Ishikawa (cell line): ENCODE measurements around the gene SERGEF.

Experiments used
- CEBPB ChIP-seq: IDR thresholded peaks from 2 replicates; pipeline ENCODE4 v1.6.1; 2012
- CREB1 ChIP-seq: IDR thresholded peaks from 2 replicates; pipeline ENCODE4 v1.6.1; 2012; ENCODE audit warnings: low read depth
- EP300 ChIP-seq: IDR thresholded peaks from 2 replicates; pipeline ENCODE4 v1.6.1; 2012; ENCODE audit warnings: borderline replicate concordance
- FOXM1 ChIP-seq: IDR thresholded peaks from 2 replicates; pipeline ENCODE4 v1.6.1; 2012; ENCODE audit warnings: low read depth, borderline replicate concordance
- NFIC ChIP-seq: IDR thresholded peaks from 2 replicates; pipeline ENCODE4 v1.6.1; 2012
- RAD21 ChIP-seq: IDR thresholded peaks from 2 replicates; pipeline ENCODE4 v1.6.1; 2012; ENCODE audit warnings: low read depth
- REST ChIP-seq: IDR thresholded peaks from 2 replicates; pipeline ENCODE4 v1.6.1; 2012; ENCODE audit warnings: low read depth, mild to moderate bottlenecking
- TAF1 ChIP-seq: IDR thresholded peaks from 2 replicates; pipeline ENCODE4 v1.6.1; 2012; ENCODE audit warnings: low read depth, mild to moderate bottlenecking
- TCF12 ChIP-seq: IDR thresholded peaks from 2 replicates; pipeline ENCODE4 v1.6.1; 2012; ENCODE audit warnings: low read depth
- USF1 ChIP-seq: IDR thresholded peaks from 2 replicates; pipeline ENCODE4 v1.6.1; 2012
- YY1 ChIP-seq: IDR thresholded peaks from 2 replicates; pipeline ENCODE4 v1.6.1; 2012; ENCODE audit warnings: low read depth
- ZBTB7A ChIP-seq: IDR thresholded peaks from 2 replicates; pipeline ENCODE4 v1.6.1; 2012; ENCODE audit warnings: low read depth

GRCh38 chr11:17810746-17811145 is 202.1 kb downstream of the SERGEF start:
- TF ChIP-seq FOXM1, result no peak
- TF ChIP-seq EP300, result no peak
- no peak for TF ChIP-seq RAD21
- TF ChIP-seq YY1, result no peak
- TF ChIP-seq CREB1, result no peak
- TF ChIP-seq ZBTB7A, result no peak
- no peak for TF ChIP-seq NFIC
- TF ChIP-seq USF1, result no peak
- no peak for TF ChIP-seq REST
- TF ChIP-seq TCF12, result no peak
- TF ChIP-seq TAF1, result no peak
- no peak for TF ChIP-seq CEBPB
